GM12878 (cell line): ENCODE results near the gene MFSD1. TPM values are rescaled to one million over a fixed set of nuclear protein-coding genes. Genes with fewer than 3 reads are reported as not detected.

ENCODE experiments used
- ATAC-seq: fragments of 200-7000 bp; cut with Tn5 transposase; 3 replicates; pipeline ENCODE4 v1.9.1; 2020; ENCODE audit warnings: mild to moderate bottlenecking, moderate library complexity
- BruUV-seq: library from RNA; stranded (reverse); fragments of 400-500 nt; replicated peaks from 2 replicates; lab custom pipeline; 2021; lab: Mats Ljungman, UMichigan
- CTCF ChIA-PET: fragments of 300-600 bp; sonication (Branson Sonifier 250); formaldehyde crosslinking; extraction: SDS; loops from one replicate; lab custom pipeline; 2021; ENCODE audit warnings: inconsistent platforms; lab: Yijun Ruan, JAX
- POLR2A ChIA-PET: fragments of 350-600 bp; formaldehyde crosslinking; extraction: SDS; loops from one replicate; lab custom pipeline; 2021; ENCODE audit warnings: inconsistent platforms; lab: Charles Lee
- RAD21 ChIA-PET: fragments of 300-600 bp; sonication (Branson Sonifier 250); formaldehyde crosslinking; loops from one replicate; lab custom pipeline; 2023; ENCODE audit warnings: antibody characterized with exemption; ENCODE audit not compliant: unreplicated experiment; lab: Charles Lee
- SMC1A ChIA-PET: fragments of 300-600 bp; sonication (Branson Sonifier 250); formaldehyde crosslinking; loops from one replicate; lab custom pipeline; 2023; ENCODE audit not compliant: unreplicated experiment, uncharacterized antibody; lab: Charles Lee
- DNase-seq: peaks from one replicate; pipeline ENCODE4 v3.0.0-alpha.2; 2011; ENCODE audit warnings: low read depth, low spot score
- FAIRE-seq: peaks from 3 replicates; lab custom pipeline; 2011; peaks lifted over from hg19 to GRCh38; lab: Jason Lieb, UNC
- H2AFZ ChIP-seq: 2 replicates; pipeline ENCODE4 v1.6.0; 2011; ENCODE audit warnings: low read depth, low read length, control low read depth; ENCODE audit not compliant: control insufficient read depth
- H3K27ac ChIP-seq: 2 replicates; pipeline ENCODE4 v1.5.1; 2011; ENCODE audit warnings: control low read depth; ENCODE audit not compliant: control insufficient read depth, insufficient read depth
- H3K27me3 ChIP-seq, 2 experiments: replicated peaks in 1 of 2; 2 replicates each; pipeline versions ENCODE4 v1.6.0 to v1.6.1; 2011; ENCODE audit warnings: low read length in 1 of 2; ENCODE audit not compliant: control insufficient read depth in 2 of 2, insufficient read depth in 2 of 2
- H3K36me3 ChIP-seq, 2 experiments: 2 replicates each; pipeline ENCODE4 v1.5.1; 2011; ENCODE audit warnings: low read length in 1 of 2; ENCODE audit not compliant: control insufficient read depth in 2 of 2, insufficient read depth in 2 of 2
- H3K4me1 ChIP-seq: 2 replicates; pipeline ENCODE4 v1.6.1; 2011; ENCODE audit warnings: mild to moderate bottlenecking, low read length, moderate library complexity, mixed read lengths; ENCODE audit not compliant: control insufficient read depth, insufficient read depth
- H3K4me2 ChIP-seq: 2 replicates; pipeline ENCODE4 v1.6.0; 2011; ENCODE audit warnings: control low read depth; ENCODE audit not compliant: control insufficient read depth, insufficient read depth
- H3K4me3 ChIP-seq: fragments of 200-600 bp; sonication (generic); 2 replicates; pipeline ENCODE4 v1.5.1; 2016
- H3K79me2 ChIP-seq: 2 replicates; pipeline ENCODE4 v1.6.0; 2011; ENCODE audit warnings: low read length; ENCODE audit not compliant: control insufficient read depth, insufficient read depth
- H3K9ac ChIP-seq: 2 replicates; pipeline ENCODE4 v1.8.0; 2011; ENCODE audit warnings: low read length, control low read depth, mixed read lengths; ENCODE audit not compliant: control insufficient read depth, insufficient read depth
- H3K9me3 ChIP-seq: replicated peaks from 3 replicates; pipeline ENCODE4 v1.5.1; 2011; ENCODE audit warnings: mild to moderate bottlenecking, low read length; ENCODE audit not compliant: control insufficient read depth, insufficient read depth
- H4K20me1 ChIP-seq: 2 replicates; pipeline ENCODE4 v1.6.0; 2011; ENCODE audit not compliant: control insufficient read depth, insufficient read depth
- FOXM1 ChIP-seq: IDR thresholded peaks from 2 replicates; pipeline ENCODE4 v1.6.1; 2012; ENCODE audit warnings: low read depth, mild to moderate bottlenecking, inconsistent platforms, low read length, moderate library complexity
- HDAC6 ChIP-seq: fragments of 200-600 bp; sonication (generic); IDR thresholded peaks from one replicate; pipeline ENCODE4 v1.8.0; 2017; ENCODE audit warnings: antibody characterized with exemption; ENCODE audit not compliant: unreplicated experiment
- MXI1 ChIP-seq: fragments of 150-350 bp; IDR thresholded peaks from 2 replicates; pipeline ENCODE4 v1.6.1; 2011; ENCODE audit warnings: low read depth, mild to moderate bottlenecking, inconsistent platforms, low read length, improper control_type of control experiment
- SPI1 ChIP-seq: IDR thresholded peaks from 2 replicates; pipeline ENCODE4 v1.6.1; 2011; ENCODE audit warnings: low read depth, mild to moderate bottlenecking, low read length, moderate library complexity, borderline replicate concordance; ENCODE audit not compliant: insufficient read depth
- WGBS: methylation state at CpG from one replicate; pipeline ENCODE4 v1.1.6; 2016; ENCODE audit warnings: low lambda C conversion rate; ENCODE audit not compliant: insufficient replicate concordance, insufficient coverage; ENCODE audit errors: missing lambda C conversion rate; 5-methylcytosine and 5-hydroxymethylcytosine counted together
- in situ Hi-C: fragments of 300-500 bp; cut with MboI; formaldehyde crosslinking; loops from 9 replicates; pipeline ENCODE4 v1.14.3; 2018; ENCODE audit warnings: mixed read lengths
- intact Hi-C: fragments of 100-400 bp; cut with micrococcal nuclease; formaldehyde crosslinking; loops from one replicate; pipeline ENCODE4 v1.14.2; 2022; ENCODE audit not compliant: unreplicated experiment
- polyA plus RNA-seq, 11 experiments: library from polyadenylated mRNA; depleted of rRNA in 4 of 11; unstranded in 6 of 11; stranded (reverse) in 5 of 11; fragments of >200 nt; fragmentation: Nextera tagmentation in 4 of 11; fragmentation: Illumina TruSeq in 1 of 11; extraction: Ambion mirVana in 4 of 11; extraction: Trizol in 1 of 11; gene quantifications; 1 replicate in 1 of 11; 2 replicates in 10 of 11; pipeline versions ENCODE4 v1.2.1 to v1.2.3, GENCODE V29; 2011 to 2016; ENCODE audit warnings: inconsistent platforms in 2 of 11, missing spikeins in 2 of 11, low read depth in 1 of 11
- total RNA-seq, 4 experiments: library from RNA; depleted of rRNA in 3 of 4; stranded (reverse); fragments of >200 nt in 3 of 4; fragmentation: Illumina TruSeq in 1 of 4; extraction: Trizol in 1 of 4; gene quantifications; 2 replicates each; pipeline versions ENCODE4 v1.2.1 to v1.2.3, GENCODE V29; 2013 to 2021

MFSD1 gene
- total and polyA plus RNA-seq, 10 of the 15 experiments (the other 5 are each of a cell fraction or from before 2014, with no cell fraction given): 7.3 to 41.7 (median 28.6) TPM

- CTCF ChIA-PET: interaction anchor here (0.7 to 1.1 kb wide), 3 partner anchors 10 to 109 kb away, joined by 3 read pairs; no protein-coding TSS in a partner anchor
Measured at GRCh38 chr3:158836312-158836711, 34.5 kb downstream of the MFSD1 start.

GRCh38 chr3:158837240-158837639, 35.4 kb downstream of the MFSD1 start:
- in situ Hi-C loops: no loop called here
- no peak overlapping the region for H2AFZ ChIP-seq
- SMC1A ChIA-PET: interaction anchor here (0.8 kb wide), 1 partner anchor 42 kb away, joined by 3 read pairs; no protein-coding TSS in a partner anchor
- no peak for ATAC-seq
- no peak overlapping the region for H3K4me2 ChIP-seq
- intact Hi-C loops: no loop called here
- POLR2A ChIA-PET: no interaction called here
- no TSS peak for BruUV-seq
- FAIRE-seq: no peak
- no peak overlapping the region for H3K4me3 ChIP-seq
- no peak overlapping the region for H3K27ac ChIP-seq
- no peak for DNase-seq
- CTCF ChIA-PET: interaction anchor here (1.5 kb wide), 1 partner anchor 9 kb away, joined by 5 read pairs; no protein-coding TSS in a partner anchor
- H3K36me3 ChIP-seq: no peaks in the 10 kb centered on the region
- H3K9ac ChIP-seq: no peak overlapping the region
- H3K4me1 ChIP-seq: no peaks in the 10 kb centered on the region
- RAD21 ChIA-PET: interaction anchor here (1.2 kb wide), 1 partner anchor 9 kb away, joined by 4 read pairs; no protein-coding TSS in a partner anchor
- H3K27me3 ChIP-seq: no peaks in the 10 kb centered on the region
- WGBS: 40% methylated on average over 3 of the region's 3 CpGs
- no peaks in the 10 kb centered on the region for H4K20me1 ChIP-seq
- no peaks in the 10 kb centered on the region for H3K9me3 ChIP-seq
- no peaks in the 10 kb centered on the region for H3K79me2 ChIP-seq
- TF ChIP-seq SPI1: no peak
- no peak for TF ChIP-seq FOXM1
- no peak for TF ChIP-seq HDAC6

More at GRCh38 chr3:158836312-158836711, 34.5 kb downstream of the MFSD1 start:
- DNase-seq: no peak
- no peaks in the 10 kb centered on the region for H4K20me1 ChIP-seq
- no peak overlapping the region for H3K9ac ChIP-seq
- H2AFZ ChIP-seq: no peak overlapping the region
- no peaks in the 10 kb centered on the region for H3K79me2 ChIP-seq
- H3K36me3 ChIP-seq: no peaks in the 10 kb centered on the region
- no peaks in the 10 kb centered on the region for H3K9me3 ChIP-seq
- no peaks in the 10 kb centered on the region for H3K4me1 ChIP-seq
- H3K4me3 ChIP-seq: no peak overlapping the region
- in situ Hi-C loops (no loop called here), intact Hi-C loops (no loop called here)
- RAD21 ChIA-PET: interaction anchor here (1.2 kb wide), 1 partner anchor 10 kb away, joined by 4 read pairs; no protein-coding TSS in a partner anchor
- H3K27ac ChIP-seq: no peak overlapping the region
- no peaks in the 10 kb centered on the region for H3K27me3 ChIP-seq
- no peak for TF ChIP-seq MXI1
- TF ChIP-seq, all 136 proteins: peak for 0
- ATAC-seq: no peak
- no peak for FAIRE-seq
- SMC1A ChIA-PET: no interaction called here
- no peak overlapping the region for H3K4me2 ChIP-seq
- WGBS: 69% methylated on average over 3 of the region's 3 CpGs
- POLR2A ChIA-PET: no interaction called here
- no TSS peak for BruUV-seq
